NCI-H1930 (cell line): Measurements from ENCODE around the gene RAPSN.

Experiments
- DNase-seq, 2 experiments: peaks; one replicate each; lab custom pipeline; 2025; lab: John Stamatoyannopoulos, UW

RAPSN gene

GRCh38 chr11:47448566-47449427 lies at the start of gene RAPSN:
Gene RAPSN (minus strand): TSS chr11:47449136. CDS start chr11:47448964, 172 bp downstream.
- no peak for DNase-seq

GRCh38 chr11:47498149-47498548 lies 49.2 kb upstream of the RAPSN start:
- DNase-seq: no peak

DNA sequence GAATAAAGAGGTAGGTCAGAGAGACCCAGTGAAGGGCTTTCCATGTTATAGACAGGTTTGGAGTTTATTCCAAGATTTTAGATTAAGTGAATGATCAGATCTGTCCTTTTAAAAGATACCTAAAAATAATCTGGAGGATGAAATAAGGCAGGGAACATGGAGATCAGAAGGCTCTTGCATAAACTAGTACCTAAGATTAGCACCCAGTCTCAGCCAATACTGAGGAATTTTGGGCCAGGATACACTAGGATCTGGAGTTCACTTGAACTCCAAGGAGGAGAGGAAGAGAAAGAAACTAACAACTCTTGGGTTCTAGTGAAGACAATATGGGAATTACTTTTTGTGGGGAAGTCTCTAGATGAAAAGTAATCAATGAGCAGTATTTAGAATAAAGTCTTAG lies 47.9 kb upstream of the RAPSN start:
- DNase-seq: no peak

GRCh38 chr11:47495856-47496217 lies 46.9 kb upstream of the RAPSN start:
- DNase-seq: no peak

- DNase-seq: no peak
Observed at GRCh38 chr11:47495011-47495855, 46.3 kb upstream of the RAPSN start.

DNA sequence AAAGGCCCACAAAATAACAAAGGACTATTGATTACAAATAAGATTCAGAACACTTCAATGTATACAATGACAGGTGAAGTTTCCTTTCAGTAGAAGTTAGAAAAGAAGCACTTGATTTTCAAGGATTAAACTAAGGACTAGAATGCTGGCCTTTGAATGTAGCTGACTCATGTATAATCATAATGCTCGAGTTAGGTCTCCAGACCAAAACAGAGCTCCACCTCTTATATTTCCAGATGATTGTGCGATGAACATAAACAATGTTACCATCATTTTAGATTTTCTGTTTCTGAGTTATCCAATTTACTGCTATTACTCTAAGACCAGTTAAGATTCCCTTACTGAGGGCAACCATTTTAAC lies 40.4 kb upstream of the RAPSN start:
- DNase-seq: no peak

GRCh38 chr11:47488674-47489394 lies 39.9 kb upstream of the RAPSN start:
- DNase-seq: no peak

- DNase-seq: no peak
Observed at GRCh38 chr11:47488111-47488510, 39.2 kb upstream of the RAPSN start.

DNA sequence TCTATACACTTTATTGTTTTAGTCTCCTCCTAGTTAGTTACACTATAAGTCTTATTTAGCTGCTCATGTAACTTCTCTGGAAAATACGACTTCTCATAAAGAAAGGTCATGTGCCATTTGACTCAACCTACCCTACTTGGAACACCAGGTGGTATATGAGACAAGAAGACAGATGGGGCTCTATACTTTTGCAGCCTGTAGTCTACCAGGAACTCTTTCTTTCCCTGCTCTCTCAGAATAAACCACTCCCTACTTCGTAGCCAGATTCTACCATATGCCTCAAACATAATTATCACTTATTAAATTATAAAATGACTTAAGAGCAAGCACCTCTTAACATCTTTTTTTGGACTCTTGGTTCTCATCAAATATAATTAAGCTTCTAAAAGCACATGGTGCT lies 38.5 kb upstream of the RAPSN start:
- no peak for DNase-seq

DNA sequence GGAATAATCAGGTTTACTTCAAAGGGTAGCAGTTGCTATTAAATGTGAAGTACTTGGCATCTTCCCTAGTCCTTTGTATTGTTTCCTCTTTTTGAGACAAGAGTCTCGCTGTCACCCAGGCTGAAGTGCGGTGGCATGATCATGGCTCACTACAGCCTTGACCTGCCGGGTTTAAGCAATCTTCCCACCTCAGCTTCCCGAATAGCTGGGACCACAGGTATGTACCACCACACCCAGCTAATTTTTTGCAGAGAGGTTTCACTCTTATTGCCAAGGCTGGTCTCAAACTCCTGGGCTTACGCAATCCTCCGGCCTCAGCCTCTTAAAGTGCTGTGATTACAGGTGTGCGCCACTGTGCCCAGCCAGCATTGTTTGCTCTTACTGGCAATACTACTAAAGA lies 36.2 kb upstream of the RAPSN start:
- no peak for DNase-seq

DNA sequence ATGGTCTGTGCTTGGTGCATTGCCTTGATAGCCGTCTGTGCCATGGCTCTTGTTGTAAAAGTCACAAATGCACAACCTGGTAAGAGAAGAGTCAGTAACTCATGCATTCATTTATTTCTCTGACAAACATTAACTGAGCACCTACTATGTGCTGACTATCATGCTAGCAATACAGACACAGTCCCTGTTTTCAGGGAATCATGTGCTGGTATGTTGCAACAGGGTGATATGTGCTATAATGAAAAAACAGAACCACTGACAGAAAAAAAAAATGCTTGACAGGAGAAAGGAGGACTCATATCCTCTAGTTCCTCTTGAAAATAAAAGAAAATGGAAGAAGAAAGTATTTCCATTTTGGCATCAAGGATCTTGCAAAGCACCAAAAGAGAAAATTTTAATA lies 34.5 kb upstream of the RAPSN start:
- DNase-seq: no peak

DNA sequence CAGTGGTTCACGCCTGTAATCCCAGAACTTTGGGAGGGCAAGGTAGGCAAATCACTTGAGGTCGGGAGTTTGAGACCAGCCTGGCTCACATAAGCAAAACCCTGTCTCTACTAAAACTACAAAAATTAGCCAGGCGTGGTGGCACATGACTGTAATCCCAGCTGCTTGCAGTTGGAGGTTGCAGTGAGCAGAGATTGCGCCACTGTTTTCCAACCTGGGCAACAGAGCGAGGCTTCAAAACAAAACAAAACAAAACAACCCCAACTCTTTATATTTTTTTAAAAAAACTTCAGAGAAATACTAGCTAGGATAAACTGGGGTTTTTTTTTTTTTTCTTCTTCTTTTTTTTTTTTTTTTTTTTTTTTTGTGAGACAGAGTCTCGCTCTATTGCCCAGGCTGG lies 31.8 kb upstream of the RAPSN start:
- no peak for DNase-seq

- no peak for DNase-seq
Observed at GRCh38 chr11:47478651-47479329, 29.9 kb upstream of the RAPSN start.

DNA sequence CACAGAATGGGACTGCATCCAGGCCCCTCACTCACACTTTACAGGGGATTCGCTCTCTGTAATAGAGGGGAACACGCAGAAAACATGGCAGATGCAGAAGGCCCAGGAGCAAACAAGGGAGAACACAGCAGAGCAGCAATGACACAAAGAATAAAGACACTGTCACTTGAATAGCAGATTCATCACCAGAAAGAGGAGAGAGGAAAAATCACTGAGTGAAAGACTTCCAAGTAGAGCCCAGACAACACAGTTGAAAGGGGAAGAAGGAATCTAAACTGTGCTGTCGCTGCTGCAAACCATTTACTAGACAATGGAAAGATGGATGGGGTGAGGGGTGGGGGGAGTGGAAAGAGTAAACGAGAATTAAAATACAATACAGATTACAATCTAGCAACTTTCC lies 28.8 kb upstream of the RAPSN start:
- no peak for DNase-seq

DNA sequence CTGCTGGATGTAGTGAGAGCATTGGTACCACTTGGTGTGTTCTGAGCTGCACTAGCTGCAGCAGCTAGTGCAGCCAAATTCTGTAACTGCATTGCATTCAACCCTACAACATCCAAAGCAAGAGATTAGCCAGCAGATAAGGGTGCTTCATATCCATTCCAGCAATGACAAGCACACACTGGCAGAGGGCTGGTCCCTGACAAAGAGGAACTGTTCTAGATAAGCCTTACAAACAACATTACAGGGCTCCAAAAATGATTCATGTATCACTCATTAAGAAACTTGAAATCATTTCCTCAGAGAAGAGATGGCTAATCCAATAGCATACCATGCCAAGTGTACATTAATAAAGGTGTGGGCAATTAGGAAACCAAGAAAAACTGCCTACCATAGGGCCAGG lies 28.4 kb upstream of the RAPSN start:
- no peak for DNase-seq

DNA sequence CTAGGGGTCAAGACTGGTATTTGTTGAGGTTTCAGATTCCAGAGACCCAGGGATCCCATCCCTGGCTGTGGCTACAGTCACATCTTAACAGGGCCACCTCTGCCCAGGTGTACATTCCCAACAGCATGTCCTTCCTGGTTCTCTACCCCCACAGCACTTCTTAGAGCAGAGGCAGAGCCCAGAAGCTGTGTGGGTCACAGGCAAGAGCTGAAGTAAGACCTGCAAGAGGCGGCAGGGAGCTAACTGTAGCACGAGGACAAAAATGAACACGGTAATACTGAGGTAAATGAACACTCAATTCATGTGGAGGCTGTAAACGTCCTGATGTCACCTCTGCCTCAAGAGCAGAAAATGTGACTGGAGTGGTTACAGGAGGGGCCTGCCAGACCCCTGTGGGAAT lies 21.7 kb upstream of the RAPSN start:
- no peak for DNase-seq

- DNase-seq: no peak
Observed at GRCh38 chr11:47469361-47470179, 20.6 kb upstream of the RAPSN start.

GRCh38 chr11:47468598-47469214 lies 19.8 kb upstream of the RAPSN start:
- DNase-seq: no peak

DNA sequence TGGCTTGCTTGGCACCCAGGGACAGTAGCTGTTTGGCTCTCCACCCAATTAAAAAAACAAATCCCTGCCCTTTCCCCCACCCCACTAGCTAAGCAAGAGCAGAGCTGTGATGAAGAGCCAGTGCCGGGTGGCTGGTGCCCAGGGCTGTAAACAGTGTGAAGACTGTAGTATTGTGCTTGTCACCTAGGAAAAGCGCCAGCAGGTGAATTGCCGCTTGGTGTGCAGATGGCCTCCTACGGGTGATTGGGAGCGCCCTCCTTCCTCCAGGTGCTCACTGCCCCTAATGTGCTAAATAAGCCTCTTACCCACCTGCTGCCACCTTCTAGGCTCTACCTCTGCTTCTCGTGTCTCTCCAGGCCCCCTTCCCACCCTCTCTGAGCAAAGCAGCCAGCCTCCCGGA lies 18.4 kb upstream of the RAPSN start:
- peak; percentile 48 to 54 for DNase-seq

GRCh38 chr11:47466701-47467250 lies 17.8 kb upstream of the RAPSN start:
- DNase-seq: peak; percentile 54 to 55
